Measurements from ENCODE around the gene CLCN7. TPM values are rescaled to one million over a fixed set of nuclear protein-coding genes. Genes with fewer than 3 reads are reported as not detected.

Gene CLCN7
- total and polyA plus RNA-seq, 9 donors: 16.3 to 70.9 (median 54.4) TPM

GRCh38 chr16:1464894-1465566 lies 9.8 kb downstream of the CLCN7 start:
- DNase-seq: no peak
- Histone ChIP-seq H3K36me3 (no peaks in the 10 kb centered on the region), H3K27me3 (no peaks in the 10 kb centered on the region), H3K4me1 (ENCODE audit: insufficient read depth) (no peaks in the 10 kb centered on the region), H3K9me3 (no peaks in the 10 kb centered on the region), H3K27ac (no peak overlapping the region), H3K4me3 (no peak overlapping the region)
- intact Hi-C loops (cut with DNase I): no loop called here
- 86 to 90% (median 86%) methylated on average over 33 of the region's 33 CpGs for WGBS, 3 donors
- TF ChIP-seq EP300 (IDR thresholded peaks at IDR 0.05): no peak
- TF ChIP-seq POLR2A (IDR thresholded peaks at IDR 0.05): no peak
- no peak for TF ChIP-seq CTCF (IDR thresholded peaks at IDR 0.05)

- Histone ChIP-seq H3K27me3 (no peaks in the 10 kb centered on the region), H3K4me3 (no peak overlapping the region), H3K4me1 (ENCODE audit: insufficient read depth) (no peaks in the 10 kb centered on the region), H3K27ac (no peak overlapping the region), H3K36me3 (no peaks in the 10 kb centered on the region), H3K9me3 (no peaks in the 10 kb centered on the region)
- WGBS, 3 donors: 86 to 89% (median 87%) methylated on average over 41 of the region's 41 CpGs
- no peak for TF ChIP-seq EP300 (IDR thresholded peaks at IDR 0.05)
- TF ChIP-seq CTCF (IDR thresholded peaks at IDR 0.05): no peak
- no peak for TF ChIP-seq POLR2A (IDR thresholded peaks at IDR 0.05)
- intact Hi-C loops (cut with DNase I): no loop called here
- no peak for DNase-seq
Observed at GRCh38 chr16:1464196-1464893, 10.5 kb downstream of the CLCN7 start.

- Histone ChIP-seq H3K27ac (peak overlapping the region in 1 of 2 donors; percentile 51), H3K27me3 (no peaks in the 10 kb centered on the region), H3K4me3 (no peak overlapping the region), H3K4me1 (ENCODE audit: insufficient read depth) (no peaks in the 10 kb centered on the region), H3K9me3 (no peaks in the 10 kb centered on the region), H3K36me3 (no peaks in the 10 kb centered on the region)
- peak; percentile 51 to 66 (median 58) for DNase-seq
- TF ChIP-seq CTCF (IDR thresholded peaks at IDR 0.05) (no peak), EP300 (IDR thresholded peaks at IDR 0.05) (no peak), POLR2A (IDR thresholded peaks at IDR 0.05) (no peak)
- WGBS, 3 donors: 43 to 68% (median 45%) methylated on average over 24 of the region's 24 CpGs
- intact Hi-C loops (cut with DNase I): no loop called here
Observed at GRCh38 chr16:1461146-1461545, 13.7 kb downstream of the CLCN7 start.

GRCh38 chr16:1460602-1461138 lies 14.2 kb downstream of the CLCN7 start:
- TF ChIP-seq CTCF (IDR thresholded peaks at IDR 0.05): no peak
- no peak for TF ChIP-seq EP300 (IDR thresholded peaks at IDR 0.05)
- no peak for TF ChIP-seq POLR2A (IDR thresholded peaks at IDR 0.05)
- no peaks in the 10 kb centered on the region for H3K27me3 ChIP-seq
- H3K4me1 ChIP-seq (ENCODE audit: insufficient read depth): no peaks in the 10 kb centered on the region
- H3K27ac ChIP-seq: no peak overlapping the region
- no peaks in the 10 kb centered on the region for H3K36me3 ChIP-seq
- peak in 4 of 5 donors; percentile 42 to 63 (median 43) for DNase-seq
- H3K4me3 ChIP-seq: no peak overlapping the region
- WGBS, 3 donors: 54 to 83% (median 61%) methylated on average over 26 to 30 of the region's 30 CpGs
- H3K9me3 ChIP-seq: no peaks in the 10 kb centered on the region
- intact Hi-C loops (cut with DNase I): no loop called here

Measured in ovary (tissue), 9 donors.